HG03520 (cell line): ENCODE data around the gene ISY1.
"Not testable (repeated sequence)": the region's sequence is repeated elsewhere in the genome, so short reads cannot be mapped to it uniquely, and the experiment has no call there.

ENCODE experiments used
- ATAC-seq: cut with Tn5 transposase; IDR thresholded peaks from one replicate; pipeline ENCODE4 v1.9.1; 2021; ENCODE audit warnings: mild to moderate bottlenecking, moderate library complexity; ENCODE audit not compliant: unreplicated experiment

The ISY1 gene

DNA sequence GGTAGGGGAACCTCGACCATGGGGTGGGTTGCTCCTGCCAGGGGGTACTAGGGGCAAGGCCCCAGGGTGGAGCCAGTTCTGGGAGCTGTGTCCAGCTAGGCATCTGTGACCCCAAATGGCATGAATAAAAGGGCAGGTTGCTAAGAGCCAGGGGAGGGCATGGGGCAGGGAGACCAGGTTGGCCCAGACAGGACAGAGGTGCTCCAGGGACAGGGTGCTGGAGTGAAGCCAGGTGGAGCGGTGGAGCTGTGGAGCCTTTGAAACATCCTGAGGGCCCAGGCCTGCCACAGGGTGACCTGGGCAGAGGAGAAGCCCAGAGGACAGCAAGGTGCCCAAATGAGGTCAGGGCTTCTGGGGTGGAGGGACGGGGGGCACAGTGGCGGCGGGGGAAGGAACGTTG lies 72.6 kb downstream of the ISY1 start:
- ATAC-seq = not testable (repeated sequence)

- not testable (repeated sequence) for ATAC-seq
Measured at GRCh38 chr3:129087904-129088303, 73.0 kb downstream of the ISY1 start.

GRCh38 chr3:129087138-129087702 lies 73.6 kb downstream of the ISY1 start:
- no peak for ATAC-seq

DNA sequence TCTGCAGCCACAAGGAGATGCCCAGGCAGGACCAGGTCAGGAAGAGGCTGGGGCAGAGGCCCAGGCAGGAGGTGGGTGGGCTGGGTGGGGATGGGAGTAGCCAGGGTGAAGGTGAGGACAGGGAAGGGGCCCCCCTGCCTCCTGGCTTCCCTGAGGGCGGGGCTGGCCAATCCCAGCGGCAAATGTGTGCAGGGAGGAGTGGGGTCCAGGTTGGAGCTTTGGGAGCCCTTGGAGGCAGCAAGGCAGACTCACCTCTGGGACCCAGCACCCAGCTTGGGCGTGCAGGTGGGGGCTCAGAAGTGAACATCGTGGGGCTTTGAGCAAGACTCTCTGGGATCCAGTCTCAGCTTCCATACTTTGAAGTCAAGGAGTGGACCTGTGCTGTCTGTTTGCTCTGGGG lies 75.0 kb downstream of the ISY1 start:
- no peak for ATAC-seq

- no peak for ATAC-seq
Measured at GRCh38 chr3:129085165-129085715, 75.6 kb downstream of the ISY1 start.

DNA sequence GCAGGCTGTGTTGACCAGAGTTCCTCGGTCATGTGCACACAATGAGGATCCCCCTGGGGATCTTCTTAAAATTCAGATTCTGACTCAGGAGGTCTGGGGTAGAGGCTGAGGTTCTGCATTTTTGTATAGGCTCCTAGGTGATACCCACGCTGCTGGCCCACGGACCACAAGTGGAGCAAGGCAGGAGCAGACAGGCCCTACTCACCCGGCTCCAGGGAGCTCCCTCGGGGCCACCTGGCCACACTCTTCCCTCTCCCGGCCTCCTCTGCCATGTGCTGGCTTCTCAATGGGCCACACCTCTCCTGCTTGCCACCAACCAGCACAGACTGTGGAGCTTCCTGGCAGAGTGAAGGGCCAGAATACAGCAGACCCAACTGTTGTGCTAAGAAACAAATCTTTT lies 76.4 kb downstream of the ISY1 start:
- ATAC-seq = no peak

DNA sequence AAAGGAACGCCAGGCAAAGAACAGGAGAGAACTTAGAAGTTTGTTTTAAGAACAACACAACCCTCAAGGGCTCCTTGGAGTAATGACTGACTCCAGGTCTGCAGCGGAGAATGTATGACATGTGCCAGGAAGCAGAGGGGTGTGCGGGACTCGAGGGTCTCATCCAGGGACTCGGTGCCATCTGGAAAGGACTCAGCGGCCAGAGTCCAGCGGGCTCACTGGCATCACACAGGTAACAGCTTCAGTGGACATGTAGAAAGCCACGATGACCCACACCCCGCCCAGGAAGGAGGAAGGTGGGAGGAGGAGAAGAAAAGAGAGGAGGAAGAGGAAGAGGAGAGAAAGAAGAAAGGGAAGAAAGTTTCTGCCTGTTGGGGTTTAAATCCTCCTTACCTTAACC lies 78.8 kb downstream of the ISY1 start:
- ATAC-seq = no peak

DNA sequence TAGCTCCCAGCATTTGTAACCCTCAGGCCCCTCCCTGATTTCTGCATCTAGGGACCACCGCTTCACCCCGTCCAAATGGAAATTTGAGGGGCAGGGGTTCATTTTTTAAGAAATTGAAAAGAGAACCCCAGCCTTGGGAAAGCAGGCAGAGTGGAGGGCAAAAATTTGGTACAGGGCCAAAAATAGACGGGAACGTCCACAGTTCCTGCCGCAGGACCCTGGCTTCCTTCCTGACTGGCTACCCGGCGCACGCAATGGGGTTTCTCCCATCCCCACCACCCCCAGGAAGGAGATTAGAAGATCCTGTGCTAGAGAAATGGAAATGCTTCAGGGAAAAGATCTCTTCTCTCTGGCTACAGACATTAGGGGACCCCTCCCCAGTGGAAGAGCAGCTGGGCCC lies 79.4 kb downstream of the ISY1 start:
- ATAC-seq = no peak

DNA sequence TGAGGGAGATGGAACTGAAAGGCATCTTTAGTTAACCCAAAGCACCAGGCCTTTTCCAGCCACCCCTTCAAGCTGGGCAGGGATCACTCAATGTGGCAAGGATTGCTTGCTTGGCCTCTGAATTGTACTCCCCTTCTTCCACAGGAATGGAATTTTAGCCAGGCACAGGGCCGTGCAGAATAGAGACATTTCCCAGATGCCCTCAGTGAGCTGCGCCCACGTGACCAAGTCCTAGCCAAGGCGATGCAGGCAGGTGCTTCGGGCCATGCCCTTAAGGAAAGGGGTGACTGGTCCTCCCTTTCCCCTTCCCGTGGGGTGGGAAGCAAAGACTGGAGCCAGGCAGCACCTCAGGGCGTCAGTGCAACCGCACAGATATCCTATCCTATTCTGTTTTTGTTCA lies 82.4 kb downstream of the ISY1 start:
- ATAC-seq = no peak
